Fibroblast of upper back skin (primary cell): ENCODE results near the gene FCRL3.
"Not testable (repeated sequence)": the region's sequence is repeated elsewhere in the genome, so short reads cannot be mapped to it uniquely, and the experiment has no call there.

Experiments
- DNase-seq: peaks from one replicate; pipeline ENCODE4 v3.0.0-alpha.2; 2013

The FCRL3 gene, protein sequence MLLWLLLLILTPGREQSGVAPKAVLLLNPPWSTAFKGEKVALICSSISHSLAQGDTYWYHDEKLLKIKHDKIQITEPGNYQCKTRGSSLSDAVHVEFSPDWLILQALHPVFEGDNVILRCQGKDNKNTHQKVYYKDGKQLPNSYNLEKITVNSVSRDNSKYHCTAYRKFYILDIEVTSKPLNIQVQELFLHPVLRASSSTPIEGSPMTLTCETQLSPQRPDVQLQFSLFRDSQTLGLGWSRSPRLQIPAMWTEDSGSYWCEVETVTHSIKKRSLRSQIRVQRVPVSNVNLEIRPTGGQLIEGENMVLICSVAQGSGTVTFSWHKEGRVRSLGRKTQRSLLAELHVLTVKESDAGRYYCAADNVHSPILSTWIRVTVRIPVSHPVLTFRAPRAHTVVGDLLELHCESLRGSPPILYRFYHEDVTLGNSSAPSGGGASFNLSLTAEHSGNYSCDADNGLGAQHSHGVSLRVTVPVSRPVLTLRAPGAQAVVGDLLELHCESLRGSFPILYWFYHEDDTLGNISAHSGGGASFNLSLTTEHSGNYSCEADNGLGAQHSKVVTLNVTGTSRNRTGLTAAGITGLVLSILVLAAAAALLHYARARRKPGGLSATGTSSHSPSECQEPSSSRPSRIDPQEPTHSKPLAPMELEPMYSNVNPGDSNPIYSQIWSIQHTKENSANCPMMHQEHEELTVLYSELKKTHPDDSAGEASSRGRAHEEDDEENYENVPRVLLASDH

DNA sequence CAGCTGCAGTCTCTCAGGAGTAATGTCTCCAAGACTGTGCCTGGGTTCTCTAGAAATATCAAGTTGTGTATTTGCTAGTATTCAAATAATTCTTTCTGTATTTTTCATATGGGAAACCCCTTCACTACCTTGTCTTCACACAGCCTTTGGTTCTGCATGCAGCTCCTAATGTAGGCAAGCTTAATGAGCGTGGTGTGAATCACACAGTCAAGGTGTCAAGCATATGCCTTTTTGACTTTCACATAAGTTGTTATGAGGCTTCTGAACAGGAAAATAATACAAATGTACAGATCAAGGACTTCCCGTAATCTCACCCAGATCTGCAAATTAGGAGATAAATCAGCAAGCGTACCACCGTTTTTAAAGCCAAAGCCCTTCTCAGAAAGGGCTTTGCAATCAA, at the start of gene FCRL3:
FCRL3 (minus strand) TSS at position 38 of the 400 bp plus-strand sequence. CDS start 280 bp downstream, outside the sequence.
- no peak for DNase-seq

DNA sequence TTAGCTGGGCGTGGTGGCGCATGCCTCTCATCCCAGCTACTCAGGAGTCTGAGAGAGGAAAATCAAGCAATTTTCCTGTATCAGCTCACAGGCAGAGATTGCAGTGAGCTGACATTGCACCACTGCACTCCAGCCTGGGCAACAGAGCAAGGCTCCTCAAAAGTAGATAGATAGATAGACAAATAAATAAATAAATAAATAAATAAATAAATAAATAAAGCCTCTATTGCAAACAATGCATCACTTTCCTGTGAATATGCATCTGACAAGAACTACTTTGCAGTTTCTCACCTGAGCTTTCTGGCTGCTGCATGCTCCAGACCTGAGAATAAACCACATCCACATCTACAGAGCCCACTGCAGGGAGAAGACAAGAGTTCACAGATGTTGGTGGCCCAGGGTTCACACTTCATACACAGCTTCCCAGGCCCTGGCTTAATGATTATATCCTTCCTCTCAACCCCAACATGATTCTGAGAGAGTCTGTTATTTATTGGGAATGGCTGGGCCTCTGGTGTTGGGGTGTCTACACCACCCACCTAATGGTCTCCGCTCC, 47.8 kb upstream of the FCRL3 start:
- DNase-seq = no peak

DNA sequence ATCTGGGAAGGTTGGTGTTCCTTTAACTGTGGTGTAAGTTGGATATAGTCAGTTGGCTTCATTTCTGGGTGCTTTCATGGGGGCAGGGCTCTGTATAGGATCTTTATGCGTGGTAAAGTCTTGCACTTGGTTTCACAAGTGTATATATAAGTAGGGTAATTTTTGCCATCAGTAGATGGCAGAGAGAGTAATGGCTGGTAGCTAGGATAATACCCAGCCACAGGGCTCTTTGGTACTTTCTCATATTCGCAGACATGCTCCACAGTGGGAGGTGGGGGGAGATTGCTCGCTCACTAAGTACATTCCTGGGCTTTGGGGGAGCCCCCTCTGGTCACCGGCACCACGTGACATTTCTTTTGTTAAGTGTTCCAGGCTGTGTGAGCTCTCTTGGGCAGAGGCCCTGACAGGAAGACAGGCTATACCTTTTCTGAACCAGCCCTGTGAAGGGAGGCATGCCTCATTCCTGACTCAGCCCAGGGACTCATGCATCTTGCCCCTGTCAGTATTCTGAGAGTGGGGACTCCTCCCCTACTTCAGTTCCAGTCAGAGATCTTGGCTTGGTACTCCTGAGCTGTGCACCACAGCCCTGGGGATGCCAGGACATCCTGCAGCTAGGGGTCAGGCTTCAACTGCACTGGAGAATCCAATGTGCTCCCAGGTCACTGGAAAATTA, 38.8 kb upstream of the FCRL3 start:
- DNase-seq = no peak

DNA sequence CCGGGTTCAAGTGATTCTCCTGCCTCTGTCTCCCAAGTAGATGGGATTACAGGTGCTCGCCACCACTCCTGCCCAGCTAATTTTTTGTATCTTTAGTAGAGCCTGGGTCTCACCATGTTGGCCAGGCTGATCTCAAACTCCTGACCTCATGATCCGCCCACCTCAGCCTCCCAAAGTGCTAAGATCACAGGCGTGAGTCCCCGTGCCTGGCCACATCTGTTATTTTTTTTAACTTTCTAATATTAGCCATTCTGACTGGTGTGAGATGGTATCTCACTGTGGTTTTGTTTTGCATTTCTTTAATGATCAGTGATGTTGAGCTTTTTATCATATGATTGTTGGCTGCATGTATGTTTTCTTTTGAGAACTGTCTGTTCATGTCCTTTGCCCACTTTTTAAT, 35.4 kb upstream of the FCRL3 start:
- not testable (repeated sequence) for DNase-seq

DNA sequence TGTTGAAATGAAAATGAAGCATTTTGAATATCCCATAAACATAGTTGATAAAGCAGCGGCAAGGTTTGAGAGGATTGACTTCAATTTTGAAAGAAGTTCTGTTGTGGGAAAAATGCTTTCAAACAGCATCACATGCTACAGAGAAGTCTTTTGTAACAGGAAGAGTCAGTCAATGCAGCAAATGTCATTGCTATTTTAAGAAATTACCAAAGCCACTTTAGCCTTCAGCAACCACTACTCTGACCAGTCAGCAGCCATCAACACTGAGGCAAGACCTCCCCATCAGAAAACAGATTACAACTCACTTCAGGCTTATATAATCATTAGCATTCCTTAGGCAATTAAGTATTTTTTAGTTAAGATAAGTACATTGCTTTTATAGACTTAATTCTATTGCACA, 33.8 kb upstream of the FCRL3 start:
- no peak for DNase-seq

GRCh38 chr1:157732755-157733154, 32.2 kb upstream of the FCRL3 start:
- DNase-seq = no peak

GRCh38 chr1:157725221-157725577, 24.6 kb upstream of the FCRL3 start:
- no peak for DNase-seq

- no peak for DNase-seq
These were observed 24.1 kb upstream of the FCRL3 start for GRCh38 chr1:157724537-157725220.

DNA sequence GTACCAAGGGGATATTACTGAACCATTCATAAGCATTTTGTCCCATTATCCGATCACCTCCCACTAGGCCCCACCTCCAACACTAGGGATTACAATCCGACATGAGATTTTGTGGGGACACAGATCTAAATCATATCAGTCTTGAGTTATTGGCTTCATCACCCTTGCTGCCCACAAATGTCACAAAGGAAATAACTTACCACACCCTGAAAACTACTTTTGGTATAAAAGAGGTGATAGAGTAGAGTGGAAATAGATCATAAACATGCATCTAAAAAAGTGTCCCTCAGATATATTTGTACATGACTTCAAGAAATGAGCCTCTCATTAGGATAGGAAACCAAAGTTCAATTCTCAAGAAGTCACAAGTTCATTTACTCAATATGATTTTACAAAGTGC, 22.6 kb upstream of the FCRL3 start:
- no peak for DNase-seq

DNA sequence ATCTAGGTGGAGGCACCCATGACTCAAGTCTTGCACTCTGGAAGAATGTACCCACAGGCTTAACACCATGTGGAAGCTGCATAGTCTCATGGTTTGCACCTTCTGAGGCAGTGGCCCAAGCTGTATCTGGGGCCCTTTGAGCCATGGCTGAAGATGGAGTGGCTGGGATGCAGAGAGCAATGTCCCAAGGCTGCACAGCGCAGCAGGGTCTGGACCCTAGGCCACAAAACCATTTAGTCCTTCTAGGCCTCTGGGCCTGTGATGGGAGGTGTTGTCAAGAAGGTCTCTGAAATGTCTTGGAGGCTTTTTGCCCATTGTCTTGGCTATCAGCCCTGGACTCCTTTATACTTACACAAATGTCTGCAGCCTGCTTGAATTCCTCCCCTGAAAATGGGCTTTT, 21.4 kb upstream of the FCRL3 start:
- no peak for DNase-seq

- no peak for DNase-seq
These were observed 15.2 kb upstream of the FCRL3 start for GRCh38 chr1:157715736-157716135.

DNA sequence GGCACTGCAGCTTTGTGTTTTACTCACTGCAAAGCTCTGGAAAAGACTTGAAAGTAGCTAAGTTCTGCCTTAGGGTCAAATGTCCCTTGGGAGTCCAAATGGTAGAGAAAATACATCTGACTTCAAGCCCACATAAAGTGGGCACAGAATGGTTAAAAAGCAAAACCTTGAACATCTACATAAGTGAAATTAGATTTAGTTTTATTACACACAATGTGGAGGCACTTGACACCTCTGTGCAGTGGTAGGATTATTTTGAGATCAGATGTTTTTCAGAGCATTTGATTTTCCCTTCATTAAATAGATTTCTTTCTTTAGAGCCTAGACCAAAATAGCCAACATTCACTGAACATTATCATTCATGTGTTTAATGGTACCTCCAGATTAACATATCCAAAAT, 11.2 kb upstream of the FCRL3 start:
- no peak for DNase-seq

DNA sequence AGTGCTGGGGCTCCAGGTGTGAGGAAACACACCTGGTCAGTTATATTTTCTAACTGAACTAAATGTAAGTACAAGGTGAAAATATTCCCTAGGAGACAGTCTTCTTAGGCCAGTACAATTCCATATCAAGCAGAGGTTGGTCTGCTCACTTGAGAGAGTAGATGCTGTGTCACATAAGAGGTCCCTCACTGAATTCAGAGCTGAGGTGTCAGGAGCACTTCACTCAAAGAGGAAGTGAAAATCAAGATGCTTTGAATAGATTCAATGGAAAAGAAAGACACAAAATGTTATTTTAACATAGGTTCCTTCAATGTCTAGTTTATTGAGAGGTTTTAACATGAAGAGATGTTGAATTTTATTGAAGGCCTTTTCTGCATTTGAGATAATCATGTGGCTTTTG, 4.3 kb upstream of the FCRL3 start:
- no peak for DNase-seq

GRCh38 chr1:157703981-157704380, 3.4 kb upstream of the FCRL3 start:
- no peak for DNase-seq

DNA sequence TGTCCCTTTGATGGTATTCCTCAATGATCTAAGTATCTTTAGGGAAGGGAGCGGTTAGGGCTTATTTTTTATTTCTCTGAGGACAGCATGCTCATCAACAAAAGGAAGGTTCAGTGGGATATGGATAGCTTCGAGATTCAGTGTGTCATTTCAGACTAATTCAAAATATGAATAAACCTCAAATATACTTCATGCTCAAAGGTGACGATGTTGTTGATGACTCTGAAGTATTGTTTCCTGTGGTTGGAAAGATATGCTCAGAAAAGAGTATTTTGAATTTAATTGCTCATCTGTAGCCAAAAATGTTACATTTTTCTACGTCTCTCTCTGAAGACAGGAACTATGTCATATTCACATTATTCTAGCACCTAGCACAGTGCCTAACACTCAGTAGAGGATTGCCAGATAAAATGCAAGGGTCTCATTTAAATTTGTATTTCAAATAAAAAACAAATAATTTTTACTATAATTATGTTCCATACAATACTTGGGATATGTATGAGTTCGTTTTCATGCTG, 1.8 kb upstream of the FCRL3 start:
- no peak for DNase-seq

DNA sequence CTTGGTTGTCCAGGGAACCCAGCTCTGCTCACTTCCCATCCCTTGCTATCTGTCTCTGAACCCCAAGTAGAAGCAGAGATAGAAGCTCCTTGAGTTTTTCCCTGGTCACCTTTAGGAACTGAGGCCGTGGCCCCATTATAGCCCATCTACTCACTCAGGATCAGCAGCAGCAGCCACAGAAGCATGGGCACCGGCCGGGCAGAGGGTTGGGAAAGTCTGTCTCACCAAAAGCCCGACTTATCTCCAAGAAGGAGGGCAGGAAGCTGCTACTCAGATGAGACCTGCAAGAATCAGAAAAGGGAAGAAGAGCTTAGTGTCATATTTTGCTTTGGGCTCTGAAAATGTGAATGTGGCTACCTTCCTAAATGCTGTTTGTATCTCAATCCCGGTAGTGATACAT, 264 bp downstream of the FCRL3 start:
- DNase-seq = no peak

GRCh38 chr1:157697781-157698569, 2.6 kb downstream of the FCRL3 start:
- no peak for DNase-seq

GRCh38 chr1:157696966-157697628, 3.5 kb downstream of the FCRL3 start:
- DNase-seq = no peak

DNA sequence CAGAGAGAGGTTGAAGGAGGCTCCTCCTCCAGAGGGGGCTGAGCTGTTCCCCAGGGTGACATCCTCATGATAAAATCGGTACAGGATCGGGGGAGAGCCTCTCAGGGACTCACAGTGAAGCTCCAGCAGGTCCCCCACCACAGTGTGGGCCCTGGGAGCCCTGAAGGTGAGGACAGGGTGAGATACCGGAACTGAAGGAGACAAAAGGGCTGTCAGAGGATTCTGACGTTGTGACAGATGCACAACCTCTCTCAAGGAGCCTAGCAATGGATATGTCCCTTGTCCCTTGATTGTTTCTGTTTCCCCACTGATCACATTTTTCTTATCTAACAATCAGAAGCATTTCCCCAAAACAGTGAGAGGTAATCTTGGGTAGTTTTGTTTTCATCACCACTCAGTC, 5.2 kb downstream of the FCRL3 start:
- DNase-seq = no peak

DNA sequence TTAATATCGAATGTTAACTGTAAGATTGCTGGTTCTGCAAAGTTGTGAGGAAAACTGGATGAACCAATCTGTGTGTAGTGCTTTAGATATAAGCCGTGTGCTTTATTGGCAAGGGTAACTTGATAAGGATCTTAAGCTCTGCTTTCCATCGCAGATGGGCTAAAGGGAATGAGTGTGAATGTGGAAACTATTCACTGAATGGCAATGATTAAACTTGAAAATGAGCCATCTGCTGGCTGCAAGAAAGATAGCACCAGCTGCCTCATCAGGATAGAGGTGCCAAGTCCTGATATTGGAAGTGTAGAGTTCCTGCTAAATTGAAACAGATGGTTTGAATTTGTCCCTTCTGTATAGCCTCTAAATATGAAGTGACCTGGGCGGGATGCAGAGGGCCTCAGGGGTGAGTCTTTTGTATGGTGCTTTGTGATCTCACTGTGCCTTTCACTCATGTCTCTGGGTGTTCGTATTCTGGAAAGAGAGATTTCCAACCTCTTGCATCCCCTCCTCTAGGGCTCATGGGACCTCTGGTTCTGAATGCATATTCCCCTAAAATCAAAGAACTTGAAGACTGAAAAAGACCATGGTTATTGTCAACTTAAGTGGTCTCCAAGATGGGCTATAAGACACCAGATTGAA, 9.2 kb downstream of the FCRL3 start:
- peak; percentile 15 for DNase-seq
